Parathyroid adenoma (tissue), 2 donors: ENCODE results near the gene FAM193A.

Experiments used
- H2AFZ ChIP-seq: fragments of 300-600 bp; sonication (generic); one replicate; pipeline ENCODE4 v1.7.0; 2017; ENCODE audit warnings: antibody characterized with exemption, mild to moderate bottlenecking
- H3K27ac ChIP-seq: fragments of 300-600 bp; sonication (generic); one replicate; pipeline ENCODE4 v1.7.0; 2017
- H3K27me3 ChIP-seq: fragments of 300-600 bp; sonication (generic); one replicate; pipeline ENCODE4 v1.7.0; 2017; ENCODE audit warnings: low read length; ENCODE audit not compliant: control insufficient read depth, insufficient read depth
- H3K36me3 ChIP-seq: fragments of 300-600 bp; sonication (generic); one replicate; pipeline ENCODE4 v1.7.0; 2017; ENCODE audit warnings: low read length; ENCODE audit not compliant: control insufficient read depth, insufficient read depth
- H3K4me1 ChIP-seq: fragments of 300-600 bp; sonication (generic); one replicate; pipeline ENCODE4 v1.7.0; 2017; ENCODE audit warnings: control low read depth
- H3K4me2 ChIP-seq: fragments of 300-600 bp; sonication (generic); one replicate; pipeline ENCODE4 v1.7.0; 2017; ENCODE audit warnings: low read length
- H3K4me3 ChIP-seq: fragments of 300-600 bp; sonication (generic); one replicate; pipeline ENCODE4 v1.7.0; 2017; ENCODE audit warnings: low read depth, low read length
- H3K79me2 ChIP-seq: fragments of 300-600 bp; sonication (generic); one replicate; pipeline ENCODE4 v1.7.0; 2017; ENCODE audit warnings: control low read depth
- H3K9ac ChIP-seq: fragments of 300-600 bp; sonication (generic); one replicate; pipeline ENCODE4 v1.7.0; 2017; ENCODE audit warnings: mild to moderate bottlenecking
- H3K9me3 ChIP-seq: fragments of 300-600 bp; sonication (generic); one replicate; pipeline ENCODE4 v1.7.0; 2017; ENCODE audit warnings: low read length; ENCODE audit not compliant: control insufficient read depth
- CTCF ChIP-seq: fragments of 300-600 bp; sonication (generic); IDR thresholded peaks from one replicate; pipeline ENCODE4 v1.7.0; 2017; ENCODE audit warnings: antibody characterized with exemption, mild to moderate bottlenecking
- donor health status: primary hyperparathyroidism.

The FAM193A gene

GRCh38 chr4:2713337-2713736, 176.9 kb downstream of the FAM193A start:
- no peak overlapping the region for H3K4me3 ChIP-seq
- no peaks in the 10 kb centered on the region for H3K27me3 ChIP-seq
- H3K27ac ChIP-seq, result peak overlapping the region; percentile 32
- no peaks in the 10 kb centered on the region for H3K36me3 ChIP-seq
- no peaks in the 10 kb centered on the region for H3K9me3 ChIP-seq
- no peaks in the 10 kb centered on the region for H3K79me2 ChIP-seq
- H2AFZ ChIP-seq, result no peak overlapping the region
- TF ChIP-seq CTCF, result no peak
- H3K4me2 ChIP-seq, result no peak overlapping the region
- no peaks in the 10 kb centered on the region for H3K4me1 ChIP-seq
- H3K9ac ChIP-seq, result no peak overlapping the region

- Histone ChIP-seq H3K4me2 (no peak overlapping the region), H3K36me3 (no peaks in the 10 kb centered on the region), H3K9me3 (no peaks in the 10 kb centered on the region), H3K4me3 (no peak overlapping the region), H2AFZ (no peak overlapping the region), H3K27ac (peak overlapping the region; percentile 51), H3K79me2 (no peaks in the 10 kb centered on the region), H3K9ac (no peak overlapping the region), H3K27me3 (no peaks in the 10 kb centered on the region), H3K4me1 (no peaks in the 10 kb centered on the region)
- no peak for TF ChIP-seq CTCF
Observed at GRCh38 chr4:2714061-2714770, 177.8 kb downstream of the FAM193A start.

- Histone ChIP-seq H3K9me3 (no peaks in the 10 kb centered on the region), H3K79me2 (no peaks in the 10 kb centered on the region), H3K27me3 (no peaks in the 10 kb centered on the region), H3K4me1 (no peaks in the 10 kb centered on the region), H2AFZ (no peak overlapping the region), H3K36me3 (no peaks in the 10 kb centered on the region), H3K9ac (no peak overlapping the region), H3K4me2 (no peak overlapping the region), H3K27ac (no peak overlapping the region), H3K4me3 (no peak overlapping the region)
- TF ChIP-seq CTCF, result no peak
Observed at GRCh38 chr4:2714918-2715317, 178.5 kb downstream of the FAM193A start.

GRCh38 chr4:2715426-2715825, 179.0 kb downstream of the FAM193A start:
- H3K4me2 ChIP-seq, result no peak overlapping the region
- H3K4me3 ChIP-seq, result no peak overlapping the region
- H3K9me3 ChIP-seq, result no peaks in the 10 kb centered on the region
- H3K9ac ChIP-seq, result no peak overlapping the region
- no peaks in the 10 kb centered on the region for H3K36me3 ChIP-seq
- H2AFZ ChIP-seq, result no peak overlapping the region
- no peaks in the 10 kb centered on the region for H3K79me2 ChIP-seq
- no peaks in the 10 kb centered on the region for H3K27me3 ChIP-seq
- H3K27ac ChIP-seq, result no peak overlapping the region
- no peaks in the 10 kb centered on the region for H3K4me1 ChIP-seq
- TF ChIP-seq CTCF, result no peak

- Histone ChIP-seq H3K4me3 (no peak overlapping the region), H3K36me3 (no peaks in the 10 kb centered on the region), H3K9me3 (no peaks in the 10 kb centered on the region), H3K27me3 (no peaks in the 10 kb centered on the region), H3K9ac (no peak overlapping the region), H3K4me1 (no peaks in the 10 kb centered on the region), H3K4me2 (no peak overlapping the region), H2AFZ (no peak overlapping the region), H3K79me2 (no peaks in the 10 kb centered on the region), H3K27ac (no peak overlapping the region)
- TF ChIP-seq CTCF, result no peak
Observed at GRCh38 chr4:2716236-2716635, 179.8 kb downstream of the FAM193A start.
